SK-N-SH (cell line): ENCODE results near the gene CLEC9A. TPM values are rescaled to one million over a fixed set of nuclear protein-coding genes. Genes with fewer than 3 reads are reported as not detected.

Source experiments
- CTCF ChIA-PET: fragments of 300-600, 350-600 bp; formaldehyde crosslinking; extraction: SDS; loops from one replicate; lab custom pipeline; 2021; lab: Yijun Ruan, JAX
- POLR2A ChIA-PET: fragments of 350-600 bp; sonication (Branson Sonifier 250); formaldehyde crosslinking; extraction: SDS; loops from one replicate; lab custom pipeline; 2020; ENCODE audit warnings: antibody characterized with exemption, inconsistent platforms; lab: Yijun Ruan, JAX
- DNase-seq: peaks from one replicate; pipeline ENCODE4 v3.0.0; 2012
- H2AFZ ChIP-seq: fragments of 200-600 bp; sonication (generic); 2 replicates; pipeline ENCODE4 v1.8.1; 2016; ENCODE audit warnings: antibody characterized with exemption, mild to moderate bottlenecking, low read depth
- H3F3A ChIP-seq: fragments of 200-600 bp; sonication (generic); replicated peaks from 2 replicates; pipeline ENCODE3; 2016; ENCODE audit warnings: antibody characterized with exemption, mild to moderate bottlenecking; ENCODE audit not compliant: insufficient read depth
- H3K27ac ChIP-seq, 2 experiments: fragments of 200-500 bp in 1 of 2; fragments of 200-600 bp in 1 of 2; sonication (Bioruptor generic) in 1 of 2; sonication (generic), shearing (Covaris generic) in 1 of 2; 2 replicates each; pipeline versions ENCODE4 v1.5.1 to v1.6.1; 2014 to 2016; ENCODE audit warnings: low read depth in 2 of 2, inconsistent platforms in 1 of 2, low read length in 1 of 2, mild to moderate bottlenecking in 1 of 2, mixed read lengths in 1 of 2
- H3K27me3 ChIP-seq: fragments of 200-600 bp; sonication (generic), shearing (Covaris generic); 2 replicates; pipeline ENCODE4 v1.6.1; 2016; ENCODE audit warnings: mixed run types; ENCODE audit not compliant: insufficient read depth
- H3K36me3 ChIP-seq, 2 experiments: fragments of 200-500 bp in 1 of 2; fragments of 200-600 bp in 1 of 2; sonication (Bioruptor generic) in 1 of 2; sonication (generic) in 1 of 2; replicated peaks in 1 of 2; 2 replicates each; pipeline versions ENCODE3 to v1.5.1; 2014 to 2016; ENCODE audit warnings: low read length in 1 of 2, mild to moderate bottlenecking in 1 of 2; ENCODE audit not compliant: insufficient read depth in 2 of 2, control insufficient read depth in 1 of 2
- H3K4me1 ChIP-seq, 2 experiments: fragments of 200-500 bp in 1 of 2; fragments of 200-600 bp in 1 of 2; sonication (Bioruptor generic) in 1 of 2; sonication (generic), shearing (Covaris generic) in 1 of 2; 2 replicates each; pipeline versions ENCODE4 v1.5.1 to v1.6.1; 2014 to 2016; ENCODE audit warnings: low read depth in 1 of 2, low read length in 1 of 2, mixed run types in 1 of 2; ENCODE audit not compliant: insufficient read depth in 2 of 2, control insufficient read depth in 1 of 2
- H3K4me2 ChIP-seq: fragments of 200-600 bp; sonication (generic), shearing (Covaris generic); 2 replicates; pipeline ENCODE4 v1.6.1; 2017; ENCODE audit warnings: mixed run types
- H3K4me3 ChIP-seq, 2 experiments: fragments of 200-500 bp in 1 of 2; fragments of 200-600 bp in 1 of 2; sonication (Bioruptor generic) in 1 of 2; sonication (generic), shearing (Covaris generic) in 1 of 2; 2 replicates each; pipeline versions ENCODE4 v1.5.1 to v1.8.1; 2014 to 2016; ENCODE audit warnings: low read depth in 2 of 2, inconsistent platforms in 1 of 2, low read length in 1 of 2, mild to moderate bottlenecking in 1 of 2, mixed read lengths in 1 of 2, moderate library complexity in 1 of 2
- H3K79me2 ChIP-seq: fragments of 200-600 bp; sonication (generic); 2 replicates; pipeline ENCODE4 v1.8.1; 2017; ENCODE audit warnings: mild to moderate bottlenecking; ENCODE audit not compliant: insufficient read depth
- H3K9ac ChIP-seq: fragments of 200-600 bp; sonication (generic); 2 replicates; pipeline ENCODE4 v1.6.1; 2017; ENCODE audit warnings: mixed run types
- H3K9me2 ChIP-seq: fragments of 200-600 bp; sonication (generic); 2 replicates; pipeline ENCODE4 v1.6.1; 2017; ENCODE audit warnings: mixed run types
- H3K9me3 ChIP-seq: fragments of 200-600 bp; sonication (generic); 2 replicates; pipeline ENCODE4 v1.6.1; 2017; ENCODE audit warnings: mixed run types, mild to moderate bottlenecking, moderate library complexity
- H4K20me1 ChIP-seq: fragments of 200-600 bp; sonication (generic); 2 replicates; pipeline ENCODE4 v1.6.1; 2017; ENCODE audit warnings: mild to moderate bottlenecking, mixed run types; ENCODE audit not compliant: insufficient read depth
- CHD2 ChIP-seq: fragments of 150-350 bp; IDR thresholded peaks from 2 replicates; pipeline ENCODE4 v1.6.1; 2018; ENCODE audit warnings: low read length; ENCODE audit not compliant: partially characterized antibody
- CTCF ChIP-seq: fragments of 200-600 bp; sonication (generic); IDR thresholded peaks from 2 replicates; pipeline ENCODE4 v1.6.1; 2017; ENCODE audit warnings: antibody characterized with exemption, mild to moderate bottlenecking, moderate library complexity
- EP300 ChIP-seq, 2 experiments: IDR thresholded peaks; 2 replicates each; pipeline versions ENCODE4 v1.4.0 to v1.6.1; 2012; ENCODE audit warnings: borderline replicate concordance in 1 of 2, low read depth in 1 of 2, low read length in 1 of 2
- EZH2phosphoT487 ChIP-seq: fragments of 200-600 bp; sonication (generic); IDR thresholded peaks from 2 replicates; pipeline ENCODE4 v1.6.1; 2017; ENCODE audit warnings: low read depth, mixed run types, mild to moderate bottlenecking, antibody characterized with exemption, moderate library complexity, borderline replicate concordance
- FOSL2 ChIP-seq: IDR thresholded peaks from 2 replicates; pipeline ENCODE4 v1.4.0; 2012; ENCODE audit warnings: low read depth, mild to moderate bottlenecking, moderate library complexity, borderline replicate concordance
- GATA2 ChIP-seq: sonication (generic); formaldehyde crosslinking; IDR thresholded peaks from 2 replicates; pipeline ENCODE4 v1.5.0; 2020; ENCODE audit warnings: mild to moderate bottlenecking, missing genetic modification reagents
- MEF2A ChIP-seq: IDR thresholded peaks from 2 replicates; pipeline ENCODE4 v1.4.0; 2012; ENCODE audit warnings: low read depth, borderline replicate concordance
- MXI1 ChIP-seq: IDR thresholded peaks from 2 replicates; pipeline ENCODE4 v1.6.1; 2012; ENCODE audit warnings: mild to moderate bottlenecking, low read depth, low read length, improper control_type of control experiment
- NFIC ChIP-seq: IDR thresholded peaks from 2 replicates; pipeline ENCODE4 v1.4.0; 2012; ENCODE audit warnings: borderline replicate concordance
- NRF1 ChIP-seq: IDR thresholded peaks from 2 replicates; pipeline ENCODE4 v1.6.1; 2012; ENCODE audit warnings: low read depth, mild to moderate bottlenecking, low read length
- RAD21 ChIP-seq: IDR thresholded peaks from 2 replicates; pipeline ENCODE4 v1.6.1; 2012; ENCODE audit warnings: mild to moderate bottlenecking, low read length
- REST ChIP-seq: IDR thresholded peaks from 2 replicates; pipeline ENCODE4 v1.6.1; 2012; ENCODE audit warnings: mild to moderate bottlenecking, low read depth, low read length, moderate library complexity
- RXRA ChIP-seq: IDR thresholded peaks from 2 replicates; pipeline ENCODE4 v1.4.0; 2012; ENCODE audit warnings: low read depth, mild to moderate bottlenecking, borderline replicate concordance
- SIN3A ChIP-seq: IDR thresholded peaks from 2 replicates; pipeline ENCODE4 v1.6.1; 2012; ENCODE audit warnings: low read depth, mild to moderate bottlenecking, low read length, moderate library complexity, borderline replicate concordance
- SMC3 ChIP-seq: IDR thresholded peaks from 2 replicates; pipeline ENCODE4 v1.6.1; 2012; ENCODE audit warnings: low read depth, low read length, improper control_type of control experiment
- TAF1 ChIP-seq: IDR thresholded peaks from 2 replicates; pipeline ENCODE4 v1.6.1; 2012; ENCODE audit warnings: low read depth, mild to moderate bottlenecking, low read length, moderate library complexity, borderline replicate concordance
- WGBS: methylation state at CpG from one replicate; pipeline ENCODE4 v1.1.6; 2017; ENCODE audit warnings: low lambda C conversion rate; 5-methylcytosine and 5-hydroxymethylcytosine counted together
- polyA plus RNA-seq, 3 experiments: library from polyadenylated mRNA; depleted of rRNA; stranded (reverse); fragments of >200 nt; gene quantifications; 2 replicates each; pipeline ENCODE4 v1.2.3, GENCODE V29; 2012

Gene CLEC9A
- polyA plus RNA-seq, 1 of the 3 experiments (the other 2 are of a cell fraction): not detected

GRCh38 chr12:10113920-10114319 is 83.4 kb downstream of the CLEC9A start:
- Histone ChIP-seq H3F3A (no peaks in the 10 kb centered on the region), H3K9me3 (no peaks in the 10 kb centered on the region), H3K4me1 (no peaks in the 10 kb centered on the region), H3K27ac (no peak overlapping the region), H3K9ac (no peak overlapping the region), H3K27me3 (peaks cover 10% of the 10 kb centered on the region; the same call in 1 of the 2 replicates), H3K4me3 (no peak overlapping the region), H3K36me3 (no peaks in the 10 kb centered on the region), H2AFZ (no peak overlapping the region), H3K79me2 (no peaks in the 10 kb centered on the region), H3K9me2 (no peaks in the 10 kb centered on the region), H4K20me1 (no peaks in the 10 kb centered on the region), H3K4me2 (no peak overlapping the region)
- WGBS: 0% methylated on average over 1 of the region's 1 CpG
- CTCF ChIA-PET: interaction anchor here (0.6 to 0.8 kb wide), 2 partner anchors 32 to 70 kb away, joined by 4 read pairs; no protein-coding TSS in a partner anchor
- POLR2A ChIA-PET: no interaction called here
- TF ChIP-seq GATA2 (CRISPR knock-in tag): no peak
- TF ChIP-seq SIN3A: no peak
- no peak for TF ChIP-seq CTCF
- no peak for TF ChIP-seq FOSL2
- TF ChIP-seq MEF2A: no peak
- no peak for TF ChIP-seq EP300 (IDR thresholded peaks at IDR 0.05; ENCODE audit: borderline replicate concordance in 1 of 2, low read depth in 1 of 2, low read length in 1 of 2)
- no peak for TF ChIP-seq NFIC
- no peak for TF ChIP-seq NRF1
- TF ChIP-seq RXRA: no peak
- TF ChIP-seq RAD21: no peak
- no peak for TF ChIP-seq CHD2
- TF ChIP-seq EZH2phosphoT487: no peak
- no peak for TF ChIP-seq MXI1
- no peak for TF ChIP-seq SMC3
- no peak for TF ChIP-seq TAF1
- no peak for TF ChIP-seq REST
- DNase-seq: no peak
